ENCODE measurements around the gene WWP2.
"Not testable (repeated sequence)": the region's sequence is repeated elsewhere in the genome, so short reads cannot be mapped to it uniquely, and the experiment has no call there.

WWP2 gene

DNA sequence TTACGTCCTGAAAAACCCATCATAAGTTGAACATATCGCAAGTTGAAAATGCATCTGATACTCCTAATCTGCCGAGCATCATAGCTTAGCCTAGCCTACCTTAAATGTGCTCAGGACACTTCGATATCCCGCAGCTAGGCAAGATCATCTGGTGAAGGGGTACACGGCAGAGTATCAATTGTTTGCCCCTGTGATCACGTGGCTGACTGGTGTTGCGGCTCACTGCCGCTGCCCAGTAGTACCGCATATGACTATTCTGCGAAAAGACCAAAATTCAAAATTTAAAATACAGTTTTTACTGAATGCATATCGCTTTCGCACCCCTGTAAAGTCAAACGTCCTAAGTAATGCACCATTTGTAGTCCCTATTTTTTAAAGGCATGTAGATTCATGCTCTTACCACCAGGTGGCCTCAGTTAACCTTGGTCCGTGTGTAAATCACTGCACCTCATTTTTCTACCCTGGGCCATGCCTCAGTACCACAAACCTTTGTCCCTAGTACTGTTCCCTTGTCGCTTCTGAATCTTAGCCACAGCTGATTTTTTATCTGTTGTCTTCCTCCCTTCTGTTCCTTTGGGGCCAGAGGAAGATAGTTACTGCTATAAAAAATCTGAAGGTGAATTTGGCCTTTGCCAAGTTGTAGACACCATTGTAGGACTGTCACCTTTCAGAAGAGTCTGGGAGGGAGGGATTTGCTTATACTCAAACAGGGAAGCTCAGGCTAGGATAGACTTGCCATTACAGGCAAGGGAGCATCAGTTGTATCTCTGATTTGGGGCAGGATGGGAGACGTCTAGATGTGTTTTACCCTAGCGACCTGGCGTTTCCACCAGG, 34.4 kb downstream of the WWP2 start:
- peak; percentile 38 for DNase-seq

- no peak for DNase-seq
Measured at GRCh38 chr16:69798466-69798865, 36.3 kb downstream of the WWP2 start.

DNA sequence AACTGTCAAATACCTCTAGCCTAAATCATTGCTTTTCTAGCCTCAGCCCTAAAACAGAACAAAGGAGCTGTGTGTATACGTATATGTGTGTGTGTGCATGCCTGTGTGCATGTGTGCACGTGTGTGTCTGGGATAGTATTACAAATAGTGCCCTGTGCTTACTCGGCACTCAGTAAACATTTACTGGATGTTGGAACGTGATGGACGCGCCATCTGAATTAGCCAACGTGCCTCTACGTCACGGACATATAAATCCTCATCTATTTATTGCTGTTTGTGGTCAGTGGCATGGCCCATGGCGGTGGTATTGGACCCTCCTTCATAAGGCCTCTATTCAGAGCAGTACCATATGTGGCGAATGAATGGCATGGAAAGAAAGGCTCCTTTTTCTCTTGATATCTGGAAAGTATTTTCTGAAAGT, 37.5 kb downstream of the WWP2 start:
- no peak for DNase-seq

DNA sequence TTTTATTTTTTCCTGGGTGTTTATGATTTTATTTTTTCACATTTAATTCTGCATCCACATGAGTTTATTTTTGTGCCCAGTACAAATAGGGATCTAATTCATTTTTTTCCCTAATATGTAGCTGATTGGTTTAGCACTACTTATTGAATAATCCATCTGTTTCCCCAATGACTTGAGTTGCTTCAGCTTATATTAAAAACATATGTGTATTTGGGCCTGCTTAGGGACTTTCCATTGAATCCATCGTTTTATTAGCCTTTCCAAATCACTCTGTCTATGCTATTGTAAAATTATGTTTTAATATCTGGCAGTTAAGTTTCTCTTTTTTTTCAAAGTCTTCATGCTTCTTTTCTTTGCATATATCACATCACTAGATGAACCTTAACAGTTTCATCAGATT, 42.2 kb downstream of the WWP2 start:
- DNase-seq = no peak

- not testable (repeated sequence) for DNase-seq
Measured at GRCh38 chr16:69806776-69807175, 44.6 kb downstream of the WWP2 start.

- DNase-seq = no peak
Measured at GRCh38 chr16:69812688-69813014, 50.5 kb downstream of the WWP2 start.

GRCh38 chr16:69814078-69814477, 51.9 kb downstream of the WWP2 start:
- DNase-seq = no peak

DNA sequence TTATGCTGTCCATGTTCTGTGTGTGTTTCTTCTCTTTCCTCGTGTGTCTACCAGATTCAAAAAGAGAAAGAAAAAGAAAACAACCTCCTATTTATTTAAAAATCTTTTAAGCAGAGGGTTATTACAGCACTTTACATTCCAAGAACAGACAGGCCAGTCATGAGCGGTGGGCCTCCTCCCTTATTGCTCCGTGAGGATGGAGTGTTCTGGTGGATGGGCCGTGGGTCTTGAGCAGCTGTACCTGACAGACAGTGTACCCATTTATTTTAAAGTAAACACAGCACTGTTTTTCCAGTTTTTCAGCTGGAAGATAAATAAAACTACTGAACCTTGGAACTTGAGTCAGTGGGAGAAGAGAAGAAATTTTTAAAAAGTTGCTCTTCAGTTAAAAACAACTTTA, 52.4 kb downstream of the WWP2 start:
- no peak for DNase-seq

- DNase-seq = not testable (repeated sequence)
Measured at GRCh38 chr16:69815216-69815883, 53.2 kb downstream of the WWP2 start.

GRCh38 chr16:69816996-69817395, 54.9 kb downstream of the WWP2 start:
- no peak for DNase-seq

DNA sequence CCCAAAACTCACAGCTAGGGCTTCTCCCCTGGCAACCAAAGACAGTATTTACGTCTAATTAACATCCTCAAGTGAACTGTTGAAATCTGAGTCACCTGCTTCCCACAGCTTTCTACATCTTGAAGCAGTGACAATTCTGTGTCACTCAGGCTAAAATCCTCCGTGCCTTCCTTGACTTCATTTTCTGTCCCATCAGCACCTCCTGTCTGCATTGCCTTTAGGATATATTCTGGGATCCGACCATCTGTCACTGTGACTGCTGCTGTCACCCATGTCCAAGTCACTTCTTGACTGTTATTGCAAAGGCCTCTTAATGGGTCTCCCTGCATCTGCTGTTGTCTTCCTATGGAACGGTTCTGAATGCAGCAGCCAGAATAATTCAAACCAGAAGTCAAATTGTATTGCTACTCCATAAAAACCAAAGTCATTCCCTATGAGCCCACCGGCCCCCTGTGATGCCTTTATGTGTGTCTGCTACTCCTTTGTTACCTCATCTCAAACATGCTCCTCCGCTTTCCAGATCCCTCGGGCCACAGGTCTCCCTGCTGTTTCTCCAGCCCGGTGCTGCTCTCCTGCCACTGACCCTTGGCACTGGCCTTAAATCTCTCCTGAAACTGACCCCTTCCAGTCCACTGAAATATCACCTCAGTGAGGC, 56.9 kb downstream of the WWP2 start:
- DNase-seq = no peak

- no peak for DNase-seq
Measured at GRCh38 chr16:69820926-69821541, 58.9 kb downstream of the WWP2 start.

- no peak for DNase-seq
Measured at GRCh38 chr16:69821844-69822173, 59.7 kb downstream of the WWP2 start.

GRCh38 chr16:69822174-69822935, 60.2 kb downstream of the WWP2 start:
- no peak for DNase-seq

DNA sequence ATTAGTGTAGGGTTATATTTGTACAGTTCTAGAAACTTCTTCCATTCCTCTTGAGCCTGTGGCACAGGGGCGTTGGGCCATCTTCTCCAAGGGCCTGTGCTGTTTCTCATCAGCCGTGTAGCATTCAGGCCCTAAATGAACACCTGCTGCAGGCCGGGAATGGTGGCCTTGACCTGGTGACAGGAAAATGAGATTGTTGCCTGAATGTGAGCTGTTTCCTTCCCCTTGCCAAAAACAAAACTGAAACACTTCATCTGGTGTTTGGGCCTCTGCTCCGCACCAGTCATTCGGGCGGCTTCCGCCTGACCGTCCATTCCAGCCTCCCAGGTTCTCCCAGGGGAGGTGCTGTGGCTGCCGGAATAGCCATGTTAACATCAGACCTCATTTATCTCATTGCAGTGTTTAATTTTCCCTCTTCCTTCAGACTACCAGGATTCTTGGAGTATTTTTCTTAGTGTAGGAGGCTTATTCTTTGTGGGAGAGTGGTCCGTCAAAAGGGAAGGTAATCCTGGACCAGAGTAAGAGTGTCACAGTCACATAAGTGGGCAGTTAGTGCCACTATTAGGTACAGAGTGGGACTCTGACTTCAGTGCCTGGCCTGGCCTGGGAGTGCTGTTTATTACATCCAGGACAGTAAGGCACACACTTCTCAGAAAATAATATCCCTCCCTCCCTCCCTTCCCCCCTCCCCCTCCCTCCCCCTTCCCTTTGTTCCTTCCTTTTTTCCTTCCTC, 61.9 kb downstream of the WWP2 start:
- no peak for DNase-seq

DNA sequence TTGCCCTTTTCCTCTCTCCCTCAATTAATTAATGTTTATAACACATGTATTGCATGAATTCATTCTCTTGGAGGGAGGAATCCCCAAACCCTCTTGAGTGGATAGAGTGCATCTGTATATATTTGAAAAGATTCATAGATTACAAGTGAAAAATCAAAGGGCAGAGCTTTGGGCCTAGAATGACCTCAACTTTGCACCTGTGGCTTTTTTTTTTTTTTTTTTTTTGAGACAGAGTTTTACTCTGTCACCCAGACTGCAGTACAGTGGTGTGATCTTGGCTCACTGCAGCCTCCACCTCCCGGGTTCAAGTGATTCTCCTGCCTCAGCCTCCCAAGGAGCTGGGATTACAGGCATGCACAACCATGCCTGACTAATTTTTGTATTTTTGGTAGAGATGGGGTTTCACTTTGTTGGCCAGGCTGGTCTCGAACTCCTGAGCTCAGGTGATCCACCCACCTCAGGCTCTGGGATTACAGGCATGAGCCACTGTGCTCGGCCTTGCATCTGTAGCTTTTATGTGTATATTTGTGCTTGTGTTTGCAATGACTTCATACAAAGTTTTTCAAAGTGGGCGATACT, 62.5 kb downstream of the WWP2 start:
- not testable (repeated sequence) for DNase-seq

- DNase-seq = no peak
Measured at GRCh38 chr16:69827524-69827923, 65.4 kb downstream of the WWP2 start.

DNA sequence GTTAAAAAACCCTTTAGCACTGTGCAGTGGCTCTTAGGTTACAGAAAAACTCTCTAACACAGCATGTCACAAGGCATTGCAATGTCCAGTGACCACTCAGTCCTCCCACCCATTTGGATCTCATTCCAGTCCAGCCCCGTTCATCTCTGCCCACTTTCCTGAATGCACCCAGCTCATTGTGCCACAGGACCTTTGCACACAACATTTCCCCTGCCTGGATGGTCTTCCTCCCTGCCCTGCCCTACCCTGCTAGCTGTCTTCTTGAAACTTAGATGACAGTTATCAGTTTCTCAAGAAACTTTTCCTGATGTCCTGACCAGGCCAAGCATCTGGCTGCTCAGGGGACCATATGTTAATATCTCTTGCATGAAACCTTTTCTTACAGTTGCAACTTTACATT, 67.2 kb downstream of the WWP2 start:
- DNase-seq = no peak

DNA sequence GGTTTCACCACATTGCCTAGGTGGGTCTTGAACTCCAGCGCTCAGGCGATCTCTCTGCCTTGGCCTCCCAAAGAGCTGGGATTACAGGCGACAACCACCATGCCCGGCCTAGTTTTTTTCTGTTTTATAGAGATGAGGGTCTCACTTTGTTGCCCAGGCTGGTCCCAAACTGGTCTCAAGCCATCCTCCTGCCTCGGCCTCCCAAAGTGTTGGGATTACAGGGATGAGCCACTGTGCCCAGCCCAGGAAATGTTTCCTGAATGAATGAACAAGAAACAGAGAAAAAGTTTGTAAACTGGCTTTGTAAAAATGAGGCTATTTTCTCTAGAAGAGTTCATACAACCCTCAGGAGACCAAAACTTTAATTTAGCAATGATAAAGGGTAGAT, 68.0 kb downstream of the WWP2 start:
- DNase-seq = no peak

DNA sequence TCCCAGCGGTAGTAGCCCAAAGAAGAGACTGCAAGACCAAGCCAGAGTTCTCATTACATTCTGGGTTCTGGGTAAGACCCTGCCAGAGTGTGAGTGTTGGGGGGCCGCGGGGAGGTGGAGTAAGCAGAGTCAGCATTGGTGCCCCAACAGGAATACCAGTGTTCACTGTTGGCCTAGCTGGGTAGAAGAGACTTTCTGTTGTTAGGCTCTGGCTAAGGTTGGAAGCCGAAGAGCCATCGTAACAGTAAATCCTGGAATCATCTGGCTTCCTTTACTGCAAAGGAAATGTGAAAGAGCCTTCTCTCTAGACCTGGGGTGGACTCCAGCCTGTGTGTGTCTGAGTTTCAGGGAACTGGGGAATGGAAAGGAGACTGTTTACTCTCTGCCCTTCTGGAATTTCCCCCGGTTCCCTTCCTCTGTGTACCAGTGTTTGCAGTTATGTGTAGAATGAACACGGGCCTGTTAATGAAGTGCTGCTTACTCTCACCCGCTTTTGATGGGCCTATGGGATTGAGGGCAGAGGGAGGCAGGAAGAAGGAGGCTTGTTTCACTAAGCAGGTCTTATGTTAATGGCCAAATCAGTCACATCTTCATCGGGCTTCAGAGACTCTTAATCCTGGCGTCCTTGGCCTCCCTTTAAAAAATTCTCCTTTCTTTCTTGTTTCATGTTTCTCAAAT, 68.5 kb downstream of the WWP2 start:
- peak; percentile 31 for DNase-seq

Measured in kidney glomerular epithelial cell (primary cell).